NCI-H146 treated with DMSO at 0.1 percent for 48 hours (cell line): ENCODE measurements around the gene ZYX.
"Not testable (repeated sequence)": the region's sequence is repeated elsewhere in the genome, so short reads cannot be mapped to it uniquely, and the experiment has no call there.

Experiments
- DNase-seq: peaks from one replicate; lab custom pipeline; 2025; ENCODE audit not compliant: unreplicated experiment; lab: John Stamatoyannopoulos, UW

Gene ZYX

GRCh38 chr7:143384661-143385631, 3.8 kb downstream of the ZYX start:
- DNase-seq, result no peak

GRCh38 chr7:143385891-143386781, 5.0 kb downstream of the ZYX start:
- no peak for DNase-seq

GRCh38 chr7:143387156-143387975, 6.2 kb downstream of the ZYX start:
- no peak for DNase-seq

GRCh38 chr7:143388051-143388450, 6.9 kb downstream of the ZYX start:
- no peak for DNase-seq

GRCh38 chr7:143388491-143389101, 7.5 kb downstream of the ZYX start:
- DNase-seq, result no peak

- no peak for DNase-seq
Measured at GRCh38 chr7:143389316-143390103, 8.4 kb downstream of the ZYX start.

GRCh38 chr7:143390104-143390772, 9.1 kb downstream of the ZYX start:
- DNase-seq, result no peak

- no peak for DNase-seq
Measured at GRCh38 chr7:143390773-143391317, 9.7 kb downstream of the ZYX start.

GRCh38 chr7:143391462-143392404, 10.6 kb downstream of the ZYX start:
- DNase-seq, result no peak

- not testable (repeated sequence) for DNase-seq
Measured at GRCh38 chr7:143392427-143392826, 11.3 kb downstream of the ZYX start.

- no peak for DNase-seq
Measured at GRCh38 chr7:143392875-143393266, 11.7 kb downstream of the ZYX start.

- no peak for DNase-seq
Measured at GRCh38 chr7:143393267-143394041, 12.3 kb downstream of the ZYX start.

GRCh38 chr7:143394068-143394467, 12.9 kb downstream of the ZYX start:
- DNase-seq, result no peak

- no peak for DNase-seq
Measured at GRCh38 chr7:143394777-143395176, 13.6 kb downstream of the ZYX start.

- no peak for DNase-seq
Measured at GRCh38 chr7:143395187-143396149, 14.3 kb downstream of the ZYX start.

- DNase-seq, result no peak
Measured at GRCh38 chr7:143396182-143396581, 15.0 kb downstream of the ZYX start.
